Osteocyte (in vitro differentiated cells): ENCODE results near the gene CSGALNACT2. TPM values are rescaled to one million over a fixed set of nuclear protein-coding genes. Genes with fewer than 3 reads are reported as not detected.

Experiments
- DNase-seq: peaks from one replicate; pipeline ENCODE4 v3.0.0; 2021; ENCODE audit warnings: mixed read lengths; ENCODE audit not compliant: unreplicated experiment; ENCODE audit errors: extremely low spot score
- H3K27ac Mint-ChIP-seq: one replicate; pipeline ENCODE4 v1.8.0; 2021; ENCODE audit warnings: mild to moderate bottlenecking, mixed read lengths; ENCODE audit not compliant: unreplicated experiment
- H3K27me3 Mint-ChIP-seq: one replicate; pipeline ENCODE4 v1.8.0; 2021; ENCODE audit warnings: mixed read lengths; ENCODE audit not compliant: unreplicated experiment
- H3K36me3 Mint-ChIP-seq: one replicate; pipeline ENCODE4 v1.8.0; 2021; ENCODE audit warnings: mixed read lengths; ENCODE audit not compliant: unreplicated experiment
- H3K4me1 Mint-ChIP-seq: one replicate; pipeline ENCODE4 v1.8.0; 2021; ENCODE audit warnings: mixed read lengths; ENCODE audit not compliant: unreplicated experiment
- H3K4me3 Mint-ChIP-seq: one replicate; pipeline ENCODE4 v1.8.0; 2021; ENCODE audit warnings: mild to moderate bottlenecking, moderate library complexity, mixed read lengths; ENCODE audit not compliant: unreplicated experiment
- H3K9me3 Mint-ChIP-seq: one replicate; pipeline ENCODE4 v1.8.0; 2021; ENCODE audit warnings: mixed read lengths; ENCODE audit not compliant: unreplicated experiment
- total RNA-seq: library from RNA; stranded (reverse); gene quantifications from 2 replicates; pipeline ENCODE4 v1.2.1, GENCODE V29; 2021
- TF ChIP-seq, protein P1 (sequence below): fragments of 200-600 bp; sonication (generic); IDR thresholded peaks from 2 replicates; pipeline ENCODE4 v1.5.0; 2021; ENCODE audit warnings: antibody characterized with exemption, mild to moderate bottlenecking, moderate library complexity

Gene CSGALNACT2
- total RNA-seq, 1 donor from 2014 or later, result 36.6 TPM

DNA sequence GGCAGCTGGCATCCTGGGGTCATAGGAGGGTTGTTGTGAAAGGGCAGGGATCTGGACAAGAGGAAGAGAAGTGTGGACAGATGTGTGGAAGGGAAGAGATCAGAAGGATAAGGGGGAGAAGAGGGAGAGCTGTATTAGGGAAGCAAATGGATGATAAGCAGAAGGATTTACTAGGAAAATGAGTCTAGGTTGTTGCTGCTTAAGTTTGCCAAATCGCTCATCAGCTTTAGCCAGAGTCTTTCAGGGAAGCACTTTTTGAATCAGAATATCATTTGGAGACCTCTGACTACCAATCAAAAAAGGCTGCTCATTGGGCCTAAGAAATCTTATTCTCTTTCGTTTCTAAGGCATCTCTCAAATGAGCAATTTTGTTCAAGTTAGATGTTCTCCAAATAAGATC is 2.6 kb upstream of the CSGALNACT2 start:
- Mint-ChIP-seq H3K9me3 (no peaks in the 10 kb centered on the region), H3K4me1 (peaks cover 35% of the 10 kb centered on the region), H3K27me3 (no peaks in the 10 kb centered on the region), H3K36me3 (peaks cover 2% of the 10 kb centered on the region), H3K4me3 (peak overlapping the region; percentile 97), H3K27ac (no peak overlapping the region)
- TF ChIP-seq, protein P1, sequence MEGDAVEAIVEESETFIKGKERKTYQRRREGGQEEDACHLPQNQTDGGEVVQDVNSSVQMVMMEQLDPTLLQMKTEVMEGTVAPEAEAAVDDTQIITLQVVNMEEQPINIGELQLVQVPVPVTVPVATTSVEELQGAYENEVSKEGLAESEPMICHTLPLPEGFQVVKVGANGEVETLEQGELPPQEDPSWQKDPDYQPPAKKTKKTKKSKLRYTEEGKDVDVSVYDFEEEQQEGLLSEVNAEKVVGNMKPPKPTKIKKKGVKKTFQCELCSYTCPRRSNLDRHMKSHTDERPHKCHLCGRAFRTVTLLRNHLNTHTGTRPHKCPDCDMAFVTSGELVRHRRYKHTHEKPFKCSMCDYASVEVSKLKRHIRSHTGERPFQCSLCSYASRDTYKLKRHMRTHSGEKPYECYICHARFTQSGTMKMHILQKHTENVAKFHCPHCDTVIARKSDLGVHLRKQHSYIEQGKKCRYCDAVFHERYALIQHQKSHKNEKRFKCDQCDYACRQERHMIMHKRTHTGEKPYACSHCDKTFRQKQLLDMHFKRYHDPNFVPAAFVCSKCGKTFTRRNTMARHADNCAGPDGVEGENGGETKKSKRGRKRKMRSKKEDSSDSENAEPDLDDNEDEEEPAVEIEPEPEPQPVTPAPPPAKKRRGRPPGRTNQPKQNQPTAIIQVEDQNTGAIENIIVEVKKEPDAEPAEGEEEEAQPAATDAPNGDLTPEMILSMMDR, result no peak
- DNase-seq, result no peak

DNA sequence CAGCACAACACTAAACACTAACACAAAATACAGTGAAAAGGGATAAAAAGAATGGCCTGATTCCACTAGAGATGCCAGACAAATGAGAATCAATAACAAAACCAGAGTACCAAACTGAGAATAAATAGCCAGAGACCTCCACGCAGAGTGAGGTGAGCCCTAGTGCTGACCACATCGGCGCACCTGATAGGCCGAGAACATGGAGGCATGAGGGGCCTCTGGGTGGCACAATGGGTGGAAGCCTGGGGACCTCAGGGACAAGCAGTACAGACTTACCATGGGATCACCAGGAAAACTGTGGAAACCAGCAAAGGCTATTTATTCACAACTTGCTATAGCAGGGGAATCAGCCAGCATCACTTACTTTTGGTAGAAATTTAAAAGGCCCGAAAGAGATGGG is 1.8 kb upstream of the CSGALNACT2 start:
- TF ChIP-seq, protein P1, result no peak
- peak overlapping the region; percentile 97 for H3K4me3 Mint-ChIP-seq
- no peaks in the 10 kb centered on the region for H3K9me3 Mint-ChIP-seq
- no peaks in the 10 kb centered on the region for H3K27me3 Mint-ChIP-seq
- H3K36me3 Mint-ChIP-seq, result peaks cover 2% of the 10 kb centered on the region
- H3K27ac Mint-ChIP-seq, result peak overlapping the region; percentile 98
- peak; percentile 19 for DNase-seq
- H3K4me1 Mint-ChIP-seq, result peaks cover 42% of the 10 kb centered on the region

DNA sequence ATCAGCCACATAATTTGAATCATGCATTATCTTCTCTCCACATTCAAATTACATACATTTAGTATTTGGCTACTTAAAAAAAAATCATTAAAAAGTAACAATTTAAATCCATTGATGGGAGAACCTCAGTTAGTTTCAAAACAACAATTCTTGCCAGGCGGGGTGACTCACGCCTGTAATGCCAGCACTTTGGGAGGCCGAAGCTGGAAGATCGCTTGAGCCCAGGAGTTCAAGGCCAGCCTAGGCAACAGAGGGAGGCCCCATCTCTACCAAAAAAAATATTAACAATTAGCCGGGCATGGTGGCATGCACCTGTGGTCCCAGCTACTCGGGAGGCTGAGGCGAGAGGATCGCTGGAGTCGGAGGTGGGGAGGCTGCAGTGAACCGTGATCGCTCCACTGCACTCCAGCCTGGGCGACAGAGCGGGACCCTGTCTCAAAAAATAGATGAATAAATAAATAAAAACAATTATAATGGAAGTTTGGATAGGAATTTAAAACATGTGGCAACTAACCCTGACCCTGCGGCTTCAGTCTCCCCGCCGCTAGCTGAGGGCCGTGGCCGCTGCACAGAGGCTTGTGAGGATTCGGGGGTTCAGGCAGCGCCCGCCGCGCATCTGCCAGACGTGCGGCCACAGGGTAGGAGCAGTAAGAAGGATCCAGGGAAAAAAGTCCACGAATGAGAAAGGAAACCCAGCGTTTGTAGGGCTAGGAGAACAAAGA is 1.1 kb upstream of the CSGALNACT2 start:
- TF ChIP-seq, protein P1, result no peak
- peak overlapping the region; percentile 98 for H3K27ac Mint-ChIP-seq
- H3K36me3 Mint-ChIP-seq, result peaks cover 2% of the 10 kb centered on the region
- DNase-seq, result peak; percentile 80
- peak overlapping the region; percentile 97 for H3K4me3 Mint-ChIP-seq
- no peaks in the 10 kb centered on the region for H3K9me3 Mint-ChIP-seq
- H3K4me1 Mint-ChIP-seq, result peaks cover 46% of the 10 kb centered on the region
- H3K27me3 Mint-ChIP-seq, result no peaks in the 10 kb centered on the region

DNA sequence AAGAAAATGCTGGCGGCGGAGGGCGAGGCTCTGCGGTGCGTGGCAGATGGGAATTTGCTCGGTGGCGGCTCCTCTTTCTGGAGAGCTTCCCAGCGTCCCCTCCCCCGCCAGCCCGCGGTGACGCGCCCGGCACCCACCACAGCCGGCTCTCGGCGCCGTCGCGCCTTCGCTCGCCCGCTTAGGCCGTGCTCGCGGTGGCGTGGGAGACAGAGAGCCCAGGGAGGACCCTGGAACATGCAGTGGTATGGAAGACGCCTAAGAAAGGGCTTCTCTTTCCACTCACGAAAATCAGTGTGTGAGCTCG is 576 bp upstream of the CSGALNACT2 start:
- TF ChIP-seq, protein P1, result no peak
- Mint-ChIP-seq H3K4me1 (peaks cover 49% of the 10 kb centered on the region), H3K36me3 (peaks cover 2% of the 10 kb centered on the region), H3K27ac (peak overlapping the region; percentile 98), H3K9me3 (no peaks in the 10 kb centered on the region), H3K27me3 (no peaks in the 10 kb centered on the region), H3K4me3 (peak overlapping the region; percentile 97)
- peak; percentile 83 for DNase-seq

DNA sequence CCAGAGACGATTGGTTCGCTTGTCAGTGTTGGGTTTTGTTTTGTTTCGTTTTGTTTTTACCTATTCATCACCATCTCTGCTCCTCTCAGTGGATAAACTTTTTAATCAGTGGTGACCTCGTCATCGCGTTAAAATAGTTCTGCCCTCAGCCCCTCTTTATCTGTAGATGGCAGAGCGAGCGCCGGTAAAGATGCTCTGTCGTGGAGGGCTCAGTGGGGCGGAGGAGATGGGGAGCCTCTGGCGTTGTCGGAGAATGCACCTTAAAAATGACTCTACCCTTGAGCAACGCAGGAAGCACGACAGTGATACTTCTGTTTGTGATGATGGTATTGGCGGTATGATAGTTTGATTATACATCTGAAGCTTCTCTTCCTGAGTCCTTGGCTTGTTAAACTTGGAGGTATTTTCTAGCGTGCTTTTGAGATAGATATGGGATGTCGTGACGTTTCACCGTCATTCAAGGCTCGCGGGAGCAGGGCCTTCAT is 554 bp downstream of the CSGALNACT2 start:
- no peaks in the 10 kb centered on the region for H3K9me3 Mint-ChIP-seq
- no peak for DNase-seq
- TF ChIP-seq, protein P1, result no peak
- peaks cover 51% of the 10 kb centered on the region for H3K4me1 Mint-ChIP-seq
- peak overlapping the region; percentile 98 for H3K27ac Mint-ChIP-seq
- no peaks in the 10 kb centered on the region for H3K27me3 Mint-ChIP-seq
- peaks cover 2% of the 10 kb centered on the region for H3K36me3 Mint-ChIP-seq
- H3K4me3 Mint-ChIP-seq, result peak overlapping the region; percentile 97
